ENCODE measurements around the gene NUBP2.
"Not testable (repeated sequence)": the region's sequence is repeated elsewhere in the genome, so short reads cannot be mapped to it uniquely, and the experiment has no call there.

The NUBP2 gene

DNA sequence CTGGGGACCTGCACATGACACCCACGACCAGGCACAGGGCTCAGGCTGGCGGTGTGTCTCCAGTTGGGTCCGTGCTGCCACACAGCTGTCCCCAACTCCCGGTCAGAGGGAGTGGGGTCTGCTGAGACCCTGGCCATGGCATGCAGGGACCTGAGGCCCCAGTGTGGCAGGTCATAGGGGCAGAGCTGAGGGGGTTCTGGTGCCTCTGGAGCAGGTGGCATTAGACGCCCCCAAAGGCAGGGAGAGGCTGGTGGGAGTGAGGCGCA, 4.2 kb downstream of the NUBP2 start:
- no peak for DNase-seq

DNA sequence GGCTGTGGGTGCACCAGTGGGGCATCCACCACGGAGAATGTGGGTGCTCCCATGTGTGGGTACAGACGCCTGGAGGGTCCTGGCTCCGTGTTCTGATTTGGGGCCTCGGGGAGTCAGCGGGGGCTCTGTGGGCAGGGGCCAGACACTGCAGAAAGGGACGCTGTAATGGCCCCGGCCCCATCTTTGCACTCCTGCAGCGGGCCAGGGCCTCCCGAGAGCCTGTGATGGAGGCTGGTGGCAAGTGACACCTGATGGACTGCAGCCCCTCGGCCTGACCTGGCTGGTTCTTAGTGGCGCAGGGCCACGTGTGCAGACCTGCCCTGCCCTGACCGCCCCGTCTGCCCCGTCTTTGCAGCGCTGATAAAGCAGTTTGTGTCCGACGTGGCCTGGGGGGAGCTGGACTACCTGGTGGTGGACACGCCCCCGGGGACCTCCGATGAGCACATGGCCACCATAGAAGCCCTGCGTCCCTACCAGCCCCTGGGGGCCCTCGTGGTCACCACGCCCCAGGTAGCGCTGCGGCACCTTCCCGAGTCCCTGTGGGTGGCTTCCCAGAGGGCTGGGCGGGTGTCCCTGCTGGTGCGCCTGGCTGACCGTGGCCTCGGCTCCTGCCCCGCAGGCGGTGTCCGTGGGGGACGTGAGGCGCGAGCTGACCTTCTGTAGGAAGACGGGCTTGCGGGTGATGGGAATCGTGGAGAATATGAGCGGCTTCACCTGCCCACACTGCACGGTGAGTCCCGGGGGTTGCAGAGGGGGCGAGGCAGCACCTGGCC, 4.7 kb downstream of the NUBP2 start:
- DNase-seq, result no peak

DNA sequence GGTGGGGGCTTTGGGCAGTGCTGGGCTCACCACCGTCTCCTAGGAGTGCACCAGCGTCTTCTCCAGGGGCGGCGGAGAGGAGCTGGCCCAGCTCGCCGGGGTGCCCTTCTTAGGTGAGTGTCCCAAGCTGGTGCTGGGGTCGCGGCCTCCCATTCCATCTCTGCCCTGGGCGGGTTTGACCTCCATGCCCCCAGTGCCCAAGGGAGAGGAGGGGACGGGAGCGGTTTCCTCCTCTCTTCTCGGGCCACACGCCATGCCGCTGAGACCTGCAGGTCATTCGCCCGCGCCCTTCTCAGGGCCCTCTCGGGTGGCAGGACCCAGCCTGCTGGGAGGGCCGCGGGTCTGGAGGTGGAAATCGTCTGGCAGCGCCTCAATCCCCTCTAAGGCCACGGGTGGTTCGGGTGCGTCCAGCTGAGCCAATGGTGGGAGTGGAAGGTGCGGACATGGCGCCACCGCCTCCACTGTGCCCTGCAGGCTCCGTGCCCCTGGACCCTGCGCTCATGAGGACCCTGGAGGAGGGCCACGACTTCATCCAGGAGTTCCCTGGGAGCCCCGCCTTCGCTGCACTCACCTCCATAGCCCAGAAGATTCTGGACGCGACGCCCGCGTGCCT, 5.4 kb downstream of the NUBP2 start:
- no peak for DNase-seq

DNA sequence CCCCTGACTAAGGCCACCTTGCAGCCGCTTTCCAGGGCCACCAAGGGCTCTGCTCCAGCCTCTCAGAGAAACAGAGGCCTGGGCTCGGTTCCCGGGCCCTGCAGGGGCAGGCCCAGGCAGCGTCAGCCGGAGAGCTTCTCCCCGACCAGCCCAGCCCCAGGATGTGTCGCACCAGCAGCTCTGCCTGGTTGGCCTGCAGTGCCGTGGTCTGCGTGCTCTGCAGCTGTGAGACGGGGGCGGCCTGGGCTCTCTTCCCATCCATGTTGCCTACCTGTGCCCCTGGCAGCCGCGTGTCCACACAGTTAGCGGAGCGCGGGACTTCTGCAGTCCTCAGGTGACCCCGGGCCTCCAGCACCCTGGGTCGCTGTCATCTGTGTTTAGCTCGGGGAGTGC, 5.9 kb downstream of the NUBP2 start:
- DNase-seq, result no peak

DNA sequence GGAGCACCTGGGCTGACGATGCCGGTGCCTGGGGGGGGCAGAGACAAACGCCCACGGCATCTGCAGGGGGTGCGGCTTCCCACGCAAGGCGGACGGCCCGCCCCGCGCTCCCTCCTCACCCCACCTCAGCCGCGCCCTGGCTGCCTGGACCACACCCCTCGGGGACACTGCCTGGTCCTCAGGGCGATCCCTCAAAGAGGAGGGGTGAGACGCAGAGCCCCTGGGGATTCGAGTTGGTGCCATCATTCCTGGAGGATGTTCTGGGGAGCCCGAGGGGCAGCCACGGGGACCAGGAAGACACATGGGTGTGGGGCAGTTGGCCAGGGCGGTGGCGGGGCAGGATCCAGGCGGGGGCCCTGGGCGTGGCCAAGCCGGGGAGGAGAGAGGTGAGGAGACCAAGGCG, 6.9 kb downstream of the NUBP2 start:
- DNase-seq, result no peak

DNA sequence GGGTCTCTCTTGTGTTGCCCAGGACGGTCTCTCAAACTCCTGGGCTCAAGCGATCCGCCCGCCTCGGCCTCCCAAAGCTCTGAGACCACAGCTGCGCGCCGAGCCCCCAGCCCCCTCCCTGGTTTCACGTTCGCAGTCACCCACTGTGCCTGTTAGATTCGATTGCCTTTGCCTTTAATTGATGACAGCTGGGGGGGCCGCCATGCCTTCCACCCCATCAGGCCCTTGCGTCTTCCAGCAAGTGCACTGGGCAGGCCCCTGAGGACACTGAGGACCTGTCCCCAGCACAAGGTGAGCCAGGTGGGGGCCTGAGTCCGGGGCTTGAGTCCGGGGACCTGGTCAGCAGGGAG, 7.5 kb downstream of the NUBP2 start:
- DNase-seq, result no peak

DNA sequence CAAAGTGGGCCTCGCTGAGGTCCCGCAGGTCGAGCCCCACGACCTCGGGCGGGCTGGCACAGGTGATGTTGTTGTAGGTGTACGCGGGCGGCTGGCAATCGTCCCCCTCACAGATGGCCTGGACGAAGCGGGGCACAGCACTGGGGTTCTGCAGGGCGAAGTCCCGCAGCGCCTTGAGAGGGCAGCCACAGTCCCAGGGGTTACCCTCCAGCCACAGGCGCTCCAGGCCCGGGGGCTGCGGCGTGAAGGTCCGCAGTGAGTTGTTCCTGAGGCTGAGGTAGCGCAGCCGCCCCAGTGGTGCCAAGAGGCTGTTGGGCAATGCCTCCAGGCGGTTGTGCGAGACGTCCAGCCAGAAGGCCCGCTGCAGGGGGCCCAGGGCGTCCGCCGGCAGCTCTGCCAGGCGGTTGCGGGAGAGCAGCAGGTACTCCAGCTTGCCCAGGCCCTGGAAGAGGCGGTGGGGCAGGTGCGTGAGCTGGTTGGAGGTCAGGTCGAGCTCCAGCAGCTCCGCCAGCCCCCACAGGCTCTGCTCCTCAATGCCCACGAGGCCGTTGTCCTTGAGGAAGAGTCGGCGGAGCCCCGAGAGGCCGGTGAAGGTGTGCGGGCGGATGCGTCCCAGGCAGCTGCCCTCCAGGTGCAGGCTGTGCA, 8.0 kb downstream of the NUBP2 start:
- DNase-seq, result no peak

DNA sequence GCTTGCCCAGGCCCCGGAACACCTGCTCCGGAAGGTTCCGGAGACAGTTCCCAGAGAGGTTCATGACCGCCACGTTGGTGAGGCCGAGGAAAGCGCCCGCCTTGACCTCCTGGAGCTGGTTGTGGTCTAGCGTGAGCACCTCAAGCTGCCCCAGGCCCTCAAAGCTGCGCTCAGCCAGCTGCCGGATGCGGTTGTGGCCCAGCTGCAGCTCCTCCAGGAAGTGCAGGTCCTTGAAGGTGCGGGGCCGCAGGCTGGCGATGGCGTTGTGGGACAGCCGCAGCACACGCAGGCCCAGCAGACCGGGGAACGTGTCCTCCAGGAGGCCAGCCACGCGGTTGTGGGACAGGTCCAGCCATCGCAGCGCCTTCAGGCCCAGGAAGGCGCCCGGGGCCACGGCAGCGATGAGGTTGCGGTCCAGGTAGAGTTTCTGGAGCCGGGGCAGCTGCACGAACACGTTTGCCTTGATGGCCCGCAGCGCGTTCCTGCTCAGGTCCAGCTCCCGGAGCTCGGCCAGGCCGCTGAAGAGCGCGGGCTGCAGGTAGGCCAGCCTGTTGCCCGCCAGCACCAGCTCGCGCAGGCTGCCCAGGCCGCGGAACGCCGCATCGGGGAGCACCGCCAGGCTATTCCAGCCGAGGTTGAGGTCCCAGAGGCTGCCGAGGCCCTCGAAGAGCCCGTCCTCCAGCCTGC, 8.6 kb downstream of the NUBP2 start:
- no peak for DNase-seq

DNA sequence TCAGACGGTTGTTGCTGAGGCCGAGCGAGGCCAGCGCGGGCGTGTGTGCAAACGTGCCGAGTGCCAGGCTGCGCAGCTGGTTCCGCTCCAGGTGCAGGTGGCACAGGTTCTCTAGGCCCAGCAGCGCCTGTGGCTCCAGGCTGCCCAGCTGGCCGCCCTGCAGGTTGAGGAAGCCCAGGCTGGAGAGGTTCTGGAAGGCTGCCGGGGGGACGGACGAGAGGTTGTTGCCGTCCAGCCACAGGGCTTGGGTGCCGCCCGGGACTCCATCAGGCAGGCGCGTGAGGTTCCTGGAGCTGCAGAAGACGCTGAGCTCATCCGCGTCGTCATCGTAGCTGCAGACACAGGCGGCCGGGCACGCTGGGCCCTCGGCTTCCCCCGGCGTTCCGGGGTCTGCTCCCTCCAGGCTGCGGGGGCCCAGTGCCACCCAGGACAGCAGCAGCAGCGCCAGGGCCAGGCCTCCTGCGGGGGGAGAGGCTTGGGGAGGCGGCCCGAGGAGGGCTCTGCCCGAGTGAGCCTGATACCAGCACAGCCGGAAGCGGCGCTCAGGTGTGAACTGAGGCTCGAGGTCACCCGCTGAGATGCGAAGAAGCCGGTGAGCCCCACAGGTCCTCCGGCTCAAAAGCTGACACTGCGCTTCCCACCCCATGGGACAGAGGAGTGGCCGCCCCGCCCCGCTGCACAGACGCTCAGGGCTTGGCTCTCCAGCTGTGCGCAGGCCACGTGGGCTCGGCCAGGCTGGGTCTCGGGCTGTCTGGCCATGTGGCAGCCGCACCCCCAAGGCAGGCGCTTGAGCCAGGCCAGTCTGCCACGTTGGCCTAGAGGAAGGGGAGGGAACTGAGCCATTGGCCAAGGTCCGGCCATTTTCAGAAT, 9.4 kb downstream of the NUBP2 start:
- no peak for DNase-seq

DNA sequence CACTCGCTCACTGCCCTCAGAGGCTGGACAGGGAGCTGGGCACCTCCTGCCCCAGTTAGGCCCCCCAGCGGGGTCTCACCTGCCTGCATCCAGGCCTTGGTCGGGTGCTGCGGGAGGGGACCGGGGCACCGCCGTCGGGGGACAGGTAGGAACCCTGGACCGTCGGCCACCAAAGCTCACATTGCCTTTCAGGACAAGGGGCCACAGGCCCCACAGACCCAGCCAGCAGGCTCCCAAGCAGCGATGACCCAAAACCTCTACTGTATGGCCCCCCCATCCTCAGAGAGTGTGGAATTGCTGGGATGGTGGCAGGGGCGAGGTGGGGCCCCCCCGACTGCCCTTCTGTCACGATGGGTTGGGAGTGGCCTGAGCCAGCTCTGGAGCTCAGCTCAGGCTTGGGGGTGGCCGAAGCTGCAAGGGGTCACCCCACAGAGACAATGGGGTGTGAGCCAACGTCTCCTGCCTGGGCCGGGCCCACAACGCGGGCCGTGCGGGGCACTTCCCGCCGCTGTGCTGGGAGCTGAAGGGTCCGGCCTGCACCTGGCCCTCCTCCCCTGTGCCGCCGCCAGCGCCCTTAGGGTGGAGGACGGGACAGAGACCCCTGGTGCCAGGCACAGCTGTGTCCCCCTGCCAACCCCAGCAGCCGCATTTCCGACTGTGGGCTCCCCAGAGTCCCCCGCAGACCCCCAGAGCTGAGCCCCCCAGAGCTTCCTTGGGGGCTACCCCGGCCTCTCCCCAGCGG, 10.2 kb downstream of the NUBP2 start:
- DNase-seq, result no peak

DNA sequence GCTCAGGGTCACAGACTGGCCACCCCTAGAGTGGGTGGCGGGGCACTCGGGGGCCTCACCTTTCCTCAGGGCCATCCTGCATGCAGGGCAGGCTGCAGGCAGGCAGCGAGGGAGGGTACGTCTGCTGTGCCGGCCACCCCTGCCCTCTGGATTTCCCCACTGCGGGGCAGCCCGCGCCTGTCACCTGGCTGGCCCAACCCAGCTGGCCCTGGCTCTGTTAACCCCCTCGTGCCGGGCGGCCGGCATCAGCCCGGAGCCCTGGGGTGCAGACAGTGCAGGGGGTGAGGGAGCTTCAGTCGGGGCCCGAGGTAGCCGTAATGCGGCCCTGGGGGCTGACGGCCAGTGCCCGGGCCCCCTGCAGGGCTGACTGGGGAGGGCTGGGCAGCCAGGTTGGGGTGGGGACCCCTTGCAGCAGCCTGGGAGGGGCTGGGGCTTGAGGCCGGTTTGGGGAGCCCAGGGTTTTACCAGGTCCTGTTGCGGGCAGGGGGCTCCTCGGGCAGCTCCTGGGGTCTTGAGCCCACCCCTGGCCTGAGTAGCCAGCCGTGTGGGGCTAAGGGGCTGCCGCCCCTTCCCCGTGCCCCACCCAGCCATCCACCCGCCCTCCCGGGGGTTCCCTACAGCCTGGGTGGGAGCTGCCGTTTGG, 10.9 kb downstream of the NUBP2 start, which contains the start of gene IGFALS:
Gene IGFALS (minus strand): TSS at position 128 of the 643 bp plus-strand sequence. CDS start 53 bp downstream, at position 75.
- DNase-seq, result no peak

DNA sequence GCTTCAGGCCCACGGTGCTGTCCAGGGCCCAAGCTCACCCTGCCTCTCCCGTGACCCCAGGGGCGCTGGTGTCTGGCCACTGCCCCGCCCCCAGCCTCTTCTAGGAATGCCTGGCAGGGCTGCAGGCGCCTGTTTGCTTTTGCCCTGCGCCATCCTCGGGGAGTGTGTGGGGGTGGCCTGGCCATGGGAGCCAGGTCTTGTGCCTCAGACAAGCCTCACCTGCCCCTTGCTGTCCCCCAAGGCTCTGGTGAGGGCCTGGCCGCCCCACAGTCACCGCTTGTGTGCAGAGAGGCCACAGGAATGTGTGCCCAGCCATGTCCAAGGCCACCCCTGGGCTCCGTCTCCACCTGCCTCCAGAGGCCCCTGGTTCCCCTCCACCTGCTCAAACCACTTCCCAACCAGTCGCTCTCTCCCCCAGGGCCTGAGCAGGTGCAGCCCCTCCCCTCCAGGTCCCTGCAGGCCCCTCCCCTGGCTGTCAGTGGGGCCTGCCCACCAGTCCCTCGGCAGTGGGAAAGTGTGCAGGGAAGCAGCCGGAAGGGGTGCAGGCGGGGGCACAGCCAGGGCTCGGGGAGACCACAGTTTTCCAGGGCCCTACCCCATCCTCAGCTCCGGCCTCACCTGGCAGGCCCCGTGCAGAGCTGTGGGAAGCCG, 11.6 kb downstream of the NUBP2 start:
- DNase-seq, result no peak

DNA sequence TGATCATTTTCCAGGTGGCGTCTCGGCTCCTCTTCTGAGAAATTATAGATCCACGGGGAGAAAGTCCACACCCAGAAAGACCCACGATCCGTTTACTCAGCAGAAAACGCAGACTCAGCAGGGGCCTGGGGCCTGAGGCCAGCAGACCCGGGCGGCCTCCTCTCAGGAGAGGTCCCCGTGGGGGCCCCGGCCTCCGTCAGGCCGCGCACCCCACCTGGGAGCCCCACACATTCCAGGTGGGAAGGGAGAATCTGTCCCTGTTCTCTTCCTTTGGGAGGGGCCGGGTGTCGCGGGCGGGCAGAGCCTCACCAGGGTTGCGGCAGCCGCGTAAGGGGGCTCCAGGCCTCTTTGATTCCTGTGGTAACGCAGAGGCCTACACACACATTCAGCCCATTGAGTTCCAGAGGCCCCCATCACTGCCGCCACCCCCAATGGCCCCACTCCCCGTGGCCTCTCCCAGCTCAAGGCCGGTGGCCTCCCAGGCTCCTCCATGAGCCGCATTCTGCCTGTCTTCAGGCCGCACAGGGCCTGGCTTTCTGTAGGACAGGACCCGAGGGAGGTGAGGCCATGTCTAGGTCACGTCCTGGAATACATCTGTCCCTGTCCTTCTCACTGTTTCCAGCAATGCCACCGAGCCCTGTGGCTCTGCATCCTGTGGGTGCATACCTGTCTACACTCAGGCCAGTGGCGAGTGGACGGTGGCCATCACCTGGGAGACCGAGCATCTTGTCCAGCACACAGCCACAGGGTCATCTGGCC, 12.3 kb downstream of the NUBP2 start:
- no peak for DNase-seq

DNA sequence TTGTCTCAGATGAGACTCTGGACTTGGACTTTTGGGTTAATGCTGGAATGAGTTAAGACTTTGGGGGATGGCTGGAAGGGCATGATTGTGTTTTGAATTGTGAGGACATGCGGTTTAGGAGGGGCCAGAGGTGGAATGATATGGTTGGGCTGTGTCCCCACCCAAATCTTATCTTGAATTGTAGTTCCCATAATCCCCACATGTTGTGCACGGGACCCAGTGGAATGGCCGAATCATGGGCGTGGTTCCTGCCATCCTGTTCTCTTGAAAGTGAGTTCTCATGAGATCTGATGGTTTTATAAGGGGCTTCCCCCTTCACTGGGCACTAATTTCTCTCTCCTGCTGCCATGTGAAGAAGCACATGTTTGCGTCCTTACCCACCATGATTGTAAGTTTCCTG, 16.5 kb downstream of the NUBP2 start:
- not testable (repeated sequence) for DNase-seq

DNA sequence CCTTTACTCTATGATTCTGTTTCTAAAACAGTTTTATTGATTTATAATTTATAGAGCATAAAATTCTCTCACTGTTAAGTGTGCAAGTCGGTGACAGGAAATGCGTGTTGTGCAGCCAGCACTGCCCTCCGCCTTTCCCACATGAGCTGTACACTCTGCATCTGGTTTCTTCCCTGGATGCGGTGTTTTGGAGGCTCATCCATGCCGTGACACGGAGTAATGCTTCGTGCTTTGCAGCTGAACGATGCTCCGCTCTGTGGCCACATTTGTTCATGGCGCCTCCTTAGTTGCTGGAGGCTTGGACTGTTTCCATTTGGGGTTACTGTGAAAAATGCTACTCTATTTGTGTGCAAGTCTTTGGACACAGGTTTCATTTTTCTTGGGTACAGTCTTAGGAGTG, 17.9 kb downstream of the NUBP2 start:
- DNase-seq, result no peak

DNA sequence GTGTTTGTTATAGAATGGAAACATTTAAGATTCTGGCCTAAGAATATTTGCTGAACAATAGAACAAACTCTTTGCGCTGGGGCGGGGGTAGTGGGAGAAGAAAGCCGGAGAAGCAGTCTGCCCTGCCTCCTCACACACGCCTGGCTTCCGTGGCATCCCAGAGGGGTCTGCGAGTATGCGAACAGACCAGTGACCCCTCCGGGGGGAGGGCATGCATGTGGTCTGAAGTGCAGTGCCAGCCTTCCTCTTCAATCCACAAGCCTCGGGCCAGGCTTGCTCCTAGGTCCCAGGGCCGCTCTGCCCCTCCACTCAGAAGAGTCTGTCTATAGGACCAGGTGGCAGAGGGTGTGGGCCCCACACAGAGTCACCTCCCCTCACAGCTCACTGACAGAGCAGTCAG, 24.9 kb downstream of the NUBP2 start:
- DNase-seq, result no peak

DNA sequence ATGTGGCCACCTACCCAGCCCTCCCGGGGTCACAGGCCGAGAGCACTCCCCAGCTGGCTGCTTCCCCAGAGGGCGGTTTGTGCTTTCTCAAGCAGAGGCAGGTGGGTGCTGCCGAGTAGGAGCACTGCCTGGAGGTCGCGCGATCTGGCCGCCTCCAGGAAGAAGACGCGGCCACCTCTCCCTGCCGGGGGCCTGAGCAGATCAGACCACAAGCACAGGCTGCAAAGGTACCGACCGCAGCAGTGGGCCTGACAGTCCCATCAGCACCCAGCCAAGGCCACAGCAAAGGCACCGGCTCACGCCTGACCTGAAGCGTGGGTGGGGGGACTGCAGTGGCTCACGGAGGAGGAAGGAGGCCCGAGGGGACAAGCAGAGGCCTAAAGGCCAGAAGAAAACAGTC, 25.9 kb downstream of the NUBP2 start:
- no peak for DNase-seq

DNA sequence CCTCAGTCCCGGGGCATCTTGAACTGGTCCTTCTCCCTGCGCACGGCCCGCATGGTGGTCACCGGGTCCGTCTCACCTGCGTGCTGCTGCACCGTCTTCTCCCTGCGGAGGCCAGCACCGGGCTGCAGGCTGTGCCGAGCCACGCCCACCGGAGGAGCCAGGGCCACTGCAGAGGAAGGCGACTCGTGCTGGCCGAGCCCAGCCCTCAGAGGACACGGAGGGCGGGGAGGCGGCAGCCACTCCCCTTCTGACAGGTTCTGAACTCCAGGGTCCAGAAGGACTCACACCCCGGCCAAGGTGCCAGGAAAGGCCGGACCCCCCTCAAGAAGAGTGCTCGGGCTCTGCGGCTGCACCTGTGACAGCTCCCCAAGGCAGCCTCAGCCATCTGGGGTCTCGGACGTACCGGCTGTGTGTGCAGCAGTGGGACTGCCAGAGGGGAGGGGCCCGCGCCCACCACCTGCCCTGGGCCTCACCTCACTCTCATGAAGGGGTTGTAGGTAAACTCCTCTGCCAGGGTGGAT, 26.6 kb downstream of the NUBP2 start:
- DNase-seq, result no peak

DNA sequence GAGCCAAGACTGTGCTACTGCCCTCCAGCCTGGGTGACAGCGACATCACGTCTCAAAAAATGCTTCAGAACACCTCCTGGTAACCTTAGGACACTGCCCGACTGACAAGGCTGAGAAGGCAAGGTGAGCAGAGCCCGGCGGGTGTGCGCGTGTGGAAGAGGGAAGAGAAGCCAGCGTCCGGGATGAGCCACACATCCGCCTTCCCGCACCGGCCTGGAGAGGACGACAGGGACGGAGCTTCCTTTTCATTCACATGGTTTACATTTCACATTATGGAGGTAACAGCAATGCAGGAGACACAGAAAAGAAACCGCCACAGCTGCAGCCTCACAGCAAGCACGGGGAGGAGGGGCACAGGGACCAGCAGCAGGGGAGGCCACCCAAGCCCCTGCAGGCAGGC, 27.3 kb downstream of the NUBP2 start:
- no peak for DNase-seq

DNA sequence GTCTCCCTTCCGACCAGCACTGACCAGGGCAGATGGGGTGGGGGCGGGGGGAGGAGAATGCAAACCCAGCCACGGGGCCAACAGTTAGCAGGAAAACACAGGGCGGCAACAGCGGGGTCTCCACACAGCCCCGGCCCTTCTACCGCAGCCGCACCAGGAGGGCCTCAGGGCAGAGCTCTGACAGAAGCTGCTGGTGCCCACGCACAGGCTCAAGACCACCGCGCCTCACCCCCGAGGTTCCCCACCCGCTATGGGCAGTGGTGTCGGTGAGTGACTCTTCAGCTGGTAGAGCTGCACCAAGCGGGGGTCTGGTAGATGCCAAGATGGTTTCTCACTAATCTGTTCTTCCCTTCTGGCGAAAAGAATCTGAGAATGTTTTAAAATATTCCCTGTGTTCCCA, 27.8 kb downstream of the NUBP2 start:
- no peak for DNase-seq

All from activated CD4-positive, alpha-beta T cell treated with anti-CD3 and anti-CD28 coated beads, Interleukin-2, amount 50 U/mL, for 48 hours (primary cell).